WTC11 (cell line): Measurements from ENCODE around the gene SLC6A1. TPM values are rescaled to one million over a fixed set of nuclear protein-coding genes. Genes with fewer than 3 reads are reported as not detected.

Experiments
- ATAC-seq: fragments of 200-7000 bp; cut with Tn5 transposase; 2 replicates; pipeline ENCODE4 v1.10.0; 2021; ENCODE audit warnings: mild to moderate bottlenecking, moderate library complexity
- CTCF ChIA-PET: fragments of 300-600 bp; sonication (Branson Sonifier 250); formaldehyde crosslinking; loops from one replicate; lab custom pipeline; 2021; ENCODE audit warnings: antibody characterized with exemption; lab: Charles Lee
- POLR2A ChIA-PET: fragments of 350-600 bp; sonication (Branson Sonifier 250); formaldehyde crosslinking; loops from one replicate; lab custom pipeline; 2021; ENCODE audit warnings: antibody characterized with exemption; lab: Charles Lee
- DNase-seq: peaks from one replicate; pipeline ENCODE4 v3.0.0; 2021; ENCODE audit warnings: low spot score
- H3K27ac Mint-ChIP-seq: 2 replicates; pipeline ENCODE4 v1.8.0; 2021; ENCODE audit warnings: mixed read lengths
- H3K27me3 Mint-ChIP-seq: 2 replicates; pipeline ENCODE4 v1.8.0; 2021; ENCODE audit warnings: low read depth, mild to moderate bottlenecking, moderate library complexity, mixed read lengths
- H3K36me3 Mint-ChIP-seq: 2 replicates; pipeline ENCODE4 v1.8.0; 2021; ENCODE audit warnings: mixed read lengths
- H3K4me1 Mint-ChIP-seq: 2 replicates; pipeline ENCODE4 v1.8.0; 2022; ENCODE audit warnings: mixed read lengths
- H3K4me3 Mint-ChIP-seq: 2 replicates; pipeline ENCODE4 v1.8.0; 2021; ENCODE audit warnings: mild to moderate bottlenecking, moderate library complexity, mixed read lengths
- H3K9me3 Mint-ChIP-seq: 2 replicates; pipeline ENCODE4 v1.8.0; 2021; ENCODE audit warnings: mixed read lengths
- FOXK1 ChIP-seq: sonication (generic); formaldehyde crosslinking; IDR thresholded peaks from 2 replicates; pipeline ENCODE4 v1.8.0; 2022; ENCODE audit warnings: mild to moderate bottlenecking, moderate library complexity, missing genetic modification reagents
- JAZF1 ChIP-seq: fragments of 250-450 bp; sonication (Bioruptor Pico); IDR thresholded peaks from 2 replicates; pipeline ENCODE4 v1.9.0; 2021; ENCODE audit warnings: moderate library complexity, mild to moderate bottlenecking, inconsistent platforms
- MAX ChIP-seq: sonication (generic); formaldehyde crosslinking; IDR thresholded peaks from 2 replicates; pipeline ENCODE4 v1.8.0; 2022; ENCODE audit warnings: mild to moderate bottlenecking, missing genetic modification reagents
- MYBL2 ChIP-seq: sonication (generic); formaldehyde crosslinking; IDR thresholded peaks from 2 replicates; pipeline ENCODE4 v1.8.1; 2023; ENCODE audit warnings: mild to moderate bottlenecking, moderate library complexity, missing genetic modification reagents
- NFYB ChIP-seq: sonication (generic); formaldehyde crosslinking; conservative IDR thresholded peaks from 2 replicates; pipeline ENCODE4 v1.8.0; 2022; ENCODE audit warnings: low read depth, missing genetic modification reagents
- SMAD3 ChIP-seq: sonication (generic); formaldehyde crosslinking; IDR thresholded peaks from 2 replicates; pipeline ENCODE4 v1.8.0; 2022; ENCODE audit warnings: missing genetic modification reagents, mild to moderate bottlenecking, borderline replicate concordance
- SP1 ChIP-seq: sonication (generic); formaldehyde crosslinking; conservative IDR thresholded peaks from 2 replicates; pipeline ENCODE4 v1.8.1; 2022; ENCODE audit warnings: missing genetic modification reagents
- ZBTB21 ChIP-seq: sonication (generic); formaldehyde crosslinking; IDR thresholded peaks from 2 replicates; pipeline ENCODE4 v1.8.1; 2023; ENCODE audit warnings: mild to moderate bottlenecking, missing genetic modification reagents, borderline replicate concordance
- ZMAT4 ChIP-seq: fragments of 250-450 bp; sonication (Bioruptor Pico); IDR thresholded peaks from 2 replicates; pipeline ENCODE4 v1.9.0; 2021; ENCODE audit warnings: mild to moderate bottlenecking
- ZNF317 ChIP-seq: sonication (generic); formaldehyde crosslinking; IDR thresholded peaks from 2 replicates; pipeline ENCODE4 v1.8.1; 2023; ENCODE audit warnings: low read depth, mild to moderate bottlenecking, moderate library complexity, missing genetic modification reagents, borderline replicate concordance
- ZNF425 ChIP-seq: fragments of 250-450 bp; sonication (Bioruptor Pico); conservative IDR thresholded peaks from 2 replicates; pipeline ENCODE4 v1.9.0; 2021; ENCODE audit warnings: mild to moderate bottlenecking
- total RNA-seq: library from RNA; stranded (reverse); gene quantifications from 3 replicates; pipeline ENCODE4 v1.2.3, GENCODE V29; 2021
- TF ChIP-seq, protein P1 (sequence below): fragments of 200-600 bp; IDR thresholded peaks from 2 replicates; pipeline ENCODE4 v1.8.0; 2022; ENCODE audit warnings: antibody characterized with exemption
- TF ChIP-seq, protein P2 (sequence below): sonication (generic); formaldehyde crosslinking; IDR thresholded peaks from 2 replicates; pipeline ENCODE4 v1.8.1; 2023; ENCODE audit warnings: mild to moderate bottlenecking, missing genetic modification reagents, borderline replicate concordance
- TF ChIP-seq, protein P3 (sequence below): sonication (generic); formaldehyde crosslinking; conservative IDR thresholded peaks from 2 replicates; pipeline ENCODE4 v1.8.1; 2023; ENCODE audit warnings: mild to moderate bottlenecking, low read depth, missing genetic modification reagents, moderate library complexity
- TF ChIP-seq, protein P4 (sequence below): sonication (generic); formaldehyde crosslinking; IDR thresholded peaks from 2 replicates; pipeline ENCODE4 v1.8.0; 2023; ENCODE audit warnings: missing genetic modification reagents, mild to moderate bottlenecking, borderline replicate concordance

Gene SLC6A1
- total RNA-seq, 1 experiment from 2014 or later: 0.72 TPM

- no peak for TF ChIP-seq ZBTB21 (CRISPR knock-in tag)
- TF ChIP-seq NFYB (CRISPR knock-in tag): no peak
These were observed 55.0 kb downstream of the SLC6A1 start (continued) for GRCh38 chr3:11047500-11047899.

- no peaks in the 10 kb centered on the region for H3K36me3 Mint-ChIP-seq
- no peaks in the 10 kb centered on the region; the same call in 1 of the 2 replicates for H3K27me3 Mint-ChIP-seq
- CTCF ChIA-PET: interaction anchor here (0.6 to 6.0 kb wide), 6 partner anchors 9 to 294 kb away, joined by 3 to 40 read pairs (median 4); no protein-coding TSS in a partner anchor
These were observed 58.2 kb downstream of the SLC6A1 start for GRCh38 chr3:11050666-11051323.

More at GRCh38 chr3:11050666-11051323, 58.2 kb downstream of the SLC6A1 start:
- TF ChIP-seq ZMAT4 (CRISPR knock-in tag): no peak
- TF ChIP-seq SMAD3 (CRISPR knock-in tag): no peak
- TF ChIP-seq, protein P1, sequence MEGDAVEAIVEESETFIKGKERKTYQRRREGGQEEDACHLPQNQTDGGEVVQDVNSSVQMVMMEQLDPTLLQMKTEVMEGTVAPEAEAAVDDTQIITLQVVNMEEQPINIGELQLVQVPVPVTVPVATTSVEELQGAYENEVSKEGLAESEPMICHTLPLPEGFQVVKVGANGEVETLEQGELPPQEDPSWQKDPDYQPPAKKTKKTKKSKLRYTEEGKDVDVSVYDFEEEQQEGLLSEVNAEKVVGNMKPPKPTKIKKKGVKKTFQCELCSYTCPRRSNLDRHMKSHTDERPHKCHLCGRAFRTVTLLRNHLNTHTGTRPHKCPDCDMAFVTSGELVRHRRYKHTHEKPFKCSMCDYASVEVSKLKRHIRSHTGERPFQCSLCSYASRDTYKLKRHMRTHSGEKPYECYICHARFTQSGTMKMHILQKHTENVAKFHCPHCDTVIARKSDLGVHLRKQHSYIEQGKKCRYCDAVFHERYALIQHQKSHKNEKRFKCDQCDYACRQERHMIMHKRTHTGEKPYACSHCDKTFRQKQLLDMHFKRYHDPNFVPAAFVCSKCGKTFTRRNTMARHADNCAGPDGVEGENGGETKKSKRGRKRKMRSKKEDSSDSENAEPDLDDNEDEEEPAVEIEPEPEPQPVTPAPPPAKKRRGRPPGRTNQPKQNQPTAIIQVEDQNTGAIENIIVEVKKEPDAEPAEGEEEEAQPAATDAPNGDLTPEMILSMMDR: no peak
- no peak for TF ChIP-seq ZNF425 (CRISPR knock-in tag)
- TF ChIP-seq, protein P2, sequence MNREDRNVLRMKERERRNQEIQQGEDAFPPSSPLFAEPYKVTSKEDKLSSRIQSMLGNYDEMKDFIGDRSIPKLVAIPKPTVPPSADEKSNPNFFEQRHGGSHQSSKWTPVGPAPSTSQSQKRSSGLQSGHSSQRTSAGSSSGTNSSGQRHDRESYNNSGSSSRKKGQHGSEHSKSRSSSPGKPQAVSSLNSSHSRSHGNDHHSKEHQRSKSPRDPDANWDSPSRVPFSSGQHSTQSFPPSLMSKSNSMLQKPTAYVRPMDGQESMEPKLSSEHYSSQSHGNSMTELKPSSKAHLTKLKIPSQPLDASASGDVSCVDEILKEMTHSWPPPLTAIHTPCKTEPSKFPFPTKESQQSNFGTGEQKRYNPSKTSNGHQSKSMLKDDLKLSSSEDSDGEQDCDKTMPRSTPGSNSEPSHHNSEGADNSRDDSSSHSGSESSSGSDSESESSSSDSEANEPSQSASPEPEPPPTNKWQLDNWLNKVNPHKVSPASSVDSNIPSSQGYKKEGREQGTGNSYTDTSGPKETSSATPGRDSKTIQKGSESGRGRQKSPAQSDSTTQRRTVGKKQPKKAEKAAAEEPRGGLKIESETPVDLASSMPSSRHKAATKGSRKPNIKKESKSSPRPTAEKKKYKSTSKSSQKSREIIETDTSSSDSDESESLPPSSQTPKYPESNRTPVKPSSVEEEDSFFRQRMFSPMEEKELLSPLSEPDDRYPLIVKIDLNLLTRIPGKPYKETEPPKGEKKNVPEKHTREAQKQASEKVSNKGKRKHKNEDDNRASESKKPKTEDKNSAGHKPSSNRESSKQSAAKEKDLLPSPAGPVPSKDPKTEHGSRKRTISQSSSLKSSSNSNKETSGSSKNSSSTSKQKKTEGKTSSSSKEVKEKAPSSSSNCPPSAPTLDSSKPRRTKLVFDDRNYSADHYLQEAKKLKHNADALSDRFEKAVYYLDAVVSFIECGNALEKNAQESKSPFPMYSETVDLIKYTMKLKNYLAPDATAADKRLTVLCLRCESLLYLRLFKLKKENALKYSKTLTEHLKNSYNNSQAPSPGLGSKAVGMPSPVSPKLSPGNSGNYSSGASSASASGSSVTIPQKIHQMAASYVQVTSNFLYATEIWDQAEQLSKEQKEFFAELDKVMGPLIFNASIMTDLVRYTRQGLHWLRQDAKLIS (CRISPR knock-in tag): no peak
- TF ChIP-seq, protein P3, sequence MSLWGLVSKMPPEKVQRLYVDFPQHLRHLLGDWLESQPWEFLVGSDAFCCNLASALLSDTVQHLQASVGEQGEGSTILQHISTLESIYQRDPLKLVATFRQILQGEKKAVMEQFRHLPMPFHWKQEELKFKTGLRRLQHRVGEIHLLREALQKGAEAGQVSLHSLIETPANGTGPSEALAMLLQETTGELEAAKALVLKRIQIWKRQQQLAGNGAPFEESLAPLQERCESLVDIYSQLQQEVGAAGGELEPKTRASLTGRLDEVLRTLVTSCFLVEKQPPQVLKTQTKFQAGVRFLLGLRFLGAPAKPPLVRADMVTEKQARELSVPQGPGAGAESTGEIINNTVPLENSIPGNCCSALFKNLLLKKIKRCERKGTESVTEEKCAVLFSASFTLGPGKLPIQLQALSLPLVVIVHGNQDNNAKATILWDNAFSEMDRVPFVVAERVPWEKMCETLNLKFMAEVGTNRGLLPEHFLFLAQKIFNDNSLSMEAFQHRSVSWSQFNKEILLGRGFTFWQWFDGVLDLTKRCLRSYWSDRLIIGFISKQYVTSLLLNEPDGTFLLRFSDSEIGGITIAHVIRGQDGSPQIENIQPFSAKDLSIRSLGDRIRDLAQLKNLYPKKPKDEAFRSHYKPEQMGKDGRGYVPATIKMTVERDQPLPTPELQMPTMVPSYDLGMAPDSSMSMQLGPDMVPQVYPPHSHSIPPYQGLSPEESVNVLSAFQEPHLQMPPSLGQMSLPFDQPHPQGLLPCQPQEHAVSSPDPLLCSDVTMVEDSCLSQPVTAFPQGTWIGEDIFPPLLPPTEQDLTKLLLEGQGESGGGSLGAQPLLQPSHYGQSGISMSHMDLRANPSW (CRISPR knock-in tag): no peak
- TF ChIP-seq SP1 (CRISPR knock-in tag): no peak
- TF ChIP-seq MAX: no peak
- no peak for TF ChIP-seq JAZF1 (CRISPR knock-in tag)
- TF ChIP-seq, protein P4, sequence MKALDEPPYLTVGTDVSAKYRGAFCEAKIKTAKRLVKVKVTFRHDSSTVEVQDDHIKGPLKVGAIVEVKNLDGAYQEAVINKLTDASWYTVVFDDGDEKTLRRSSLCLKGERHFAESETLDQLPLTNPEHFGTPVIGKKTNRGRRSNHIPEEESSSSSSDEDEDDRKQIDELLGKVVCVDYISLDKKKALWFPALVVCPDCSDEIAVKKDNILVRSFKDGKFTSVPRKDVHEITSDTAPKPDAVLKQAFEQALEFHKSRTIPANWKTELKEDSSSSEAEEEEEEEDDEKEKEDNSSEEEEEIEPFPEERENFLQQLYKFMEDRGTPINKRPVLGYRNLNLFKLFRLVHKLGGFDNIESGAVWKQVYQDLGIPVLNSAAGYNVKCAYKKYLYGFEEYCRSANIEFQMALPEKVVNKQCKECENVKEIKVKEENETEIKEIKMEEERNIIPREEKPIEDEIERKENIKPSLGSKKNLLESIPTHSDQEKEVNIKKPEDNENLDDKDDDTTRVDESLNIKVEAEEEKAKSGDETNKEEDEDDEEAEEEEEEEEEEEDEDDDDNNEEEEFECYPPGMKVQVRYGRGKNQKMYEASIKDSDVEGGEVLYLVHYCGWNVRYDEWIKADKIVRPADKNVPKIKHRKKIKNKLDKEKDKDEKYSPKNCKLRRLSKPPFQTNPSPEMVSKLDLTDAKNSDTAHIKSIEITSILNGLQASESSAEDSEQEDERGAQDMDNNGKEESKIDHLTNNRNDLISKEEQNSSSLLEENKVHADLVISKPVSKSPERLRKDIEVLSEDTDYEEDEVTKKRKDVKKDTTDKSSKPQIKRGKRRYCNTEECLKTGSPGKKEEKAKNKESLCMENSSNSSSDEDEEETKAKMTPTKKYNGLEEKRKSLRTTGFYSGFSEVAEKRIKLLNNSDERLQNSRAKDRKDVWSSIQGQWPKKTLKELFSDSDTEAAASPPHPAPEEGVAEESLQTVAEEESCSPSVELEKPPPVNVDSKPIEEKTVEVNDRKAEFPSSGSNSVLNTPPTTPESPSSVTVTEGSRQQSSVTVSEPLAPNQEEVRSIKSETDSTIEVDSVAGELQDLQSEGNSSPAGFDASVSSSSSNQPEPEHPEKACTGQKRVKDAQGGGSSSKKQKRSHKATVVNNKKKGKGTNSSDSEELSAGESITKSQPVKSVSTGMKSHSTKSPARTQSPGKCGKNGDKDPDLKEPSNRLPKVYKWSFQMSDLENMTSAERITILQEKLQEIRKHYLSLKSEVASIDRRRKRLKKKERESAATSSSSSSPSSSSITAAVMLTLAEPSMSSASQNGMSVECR (CRISPR knock-in tag): no peak
- no peak for TF ChIP-seq ZNF317 (CRISPR knock-in tag)
- TF ChIP-seq NFYB (CRISPR knock-in tag): no peak
- no peak for TF ChIP-seq FOXK1 (CRISPR knock-in tag)
- TF ChIP-seq MYBL2: no peak
- no peak for ATAC-seq
- Mint-ChIP-seq H3K27ac (no peak overlapping the region), H3K4me3 (no peak overlapping the region), H3K9me3 (no peaks in the 10 kb centered on the region), H3K4me1 (peaks cover 3% of the 10 kb centered on the region; the same call in 1 of the 2 replicates)
- POLR2A ChIA-PET: no interaction called here
- no peak for DNase-seq
